ENCODE results near the gene PPP6C. TPM values are rescaled to one million over a fixed set of nuclear protein-coding genes. Genes with fewer than 3 reads are reported as not detected.
"Not testable (repeated sequence)": the region's sequence is repeated elsewhere in the genome, so short reads cannot be mapped to it uniquely, and the experiment has no call there.

PPP6C gene
- total RNA-seq, 4 donors from 2014 or later = 19.0 to 43.7 (median 21.2) TPM

DNA sequence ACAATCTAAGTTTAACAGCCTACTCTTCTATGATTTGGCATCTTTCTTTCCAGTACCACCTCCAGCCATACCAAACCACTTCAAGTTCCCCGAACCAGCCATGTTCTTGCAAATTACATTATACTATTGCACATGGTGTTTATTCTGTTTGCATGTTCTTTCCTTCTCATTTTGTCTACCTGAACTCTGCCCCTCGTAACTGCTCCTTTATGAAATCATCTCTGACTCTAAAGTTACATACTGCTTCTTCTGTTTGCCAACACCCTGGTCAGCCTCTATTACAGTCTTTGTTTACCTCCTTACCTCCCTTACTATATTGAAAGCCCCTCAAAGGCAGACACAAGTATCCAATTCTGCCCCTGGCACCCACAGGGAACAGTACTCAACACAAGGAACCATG is 6.0 kb downstream of the PPP6C start:
- Histone ChIP-seq H3K9me3 (no peaks in the 10 kb centered on the region), H3K36me3 (no peaks in the 10 kb centered on the region), H3K27me3 (no peaks in the 10 kb centered on the region), H3K27ac (no peak overlapping the region), H3K4me3 (no peak overlapping the region), H3K4me1 (peaks cover 4 to 17% of the 10 kb centered on the region in 2 donors)
- no peak for DNase-seq
- no peak for TF ChIP-seq POLR2A (IDR thresholded peaks at IDR 0.05)
- TF ChIP-seq, protein P1, sequence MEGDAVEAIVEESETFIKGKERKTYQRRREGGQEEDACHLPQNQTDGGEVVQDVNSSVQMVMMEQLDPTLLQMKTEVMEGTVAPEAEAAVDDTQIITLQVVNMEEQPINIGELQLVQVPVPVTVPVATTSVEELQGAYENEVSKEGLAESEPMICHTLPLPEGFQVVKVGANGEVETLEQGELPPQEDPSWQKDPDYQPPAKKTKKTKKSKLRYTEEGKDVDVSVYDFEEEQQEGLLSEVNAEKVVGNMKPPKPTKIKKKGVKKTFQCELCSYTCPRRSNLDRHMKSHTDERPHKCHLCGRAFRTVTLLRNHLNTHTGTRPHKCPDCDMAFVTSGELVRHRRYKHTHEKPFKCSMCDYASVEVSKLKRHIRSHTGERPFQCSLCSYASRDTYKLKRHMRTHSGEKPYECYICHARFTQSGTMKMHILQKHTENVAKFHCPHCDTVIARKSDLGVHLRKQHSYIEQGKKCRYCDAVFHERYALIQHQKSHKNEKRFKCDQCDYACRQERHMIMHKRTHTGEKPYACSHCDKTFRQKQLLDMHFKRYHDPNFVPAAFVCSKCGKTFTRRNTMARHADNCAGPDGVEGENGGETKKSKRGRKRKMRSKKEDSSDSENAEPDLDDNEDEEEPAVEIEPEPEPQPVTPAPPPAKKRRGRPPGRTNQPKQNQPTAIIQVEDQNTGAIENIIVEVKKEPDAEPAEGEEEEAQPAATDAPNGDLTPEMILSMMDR (IDR thresholded peaks at IDR 0.05) = no peak
- intact Hi-C loops (cut with DNase I; ENCODE audit: low total_unique reads) = no loop called here

DNA sequence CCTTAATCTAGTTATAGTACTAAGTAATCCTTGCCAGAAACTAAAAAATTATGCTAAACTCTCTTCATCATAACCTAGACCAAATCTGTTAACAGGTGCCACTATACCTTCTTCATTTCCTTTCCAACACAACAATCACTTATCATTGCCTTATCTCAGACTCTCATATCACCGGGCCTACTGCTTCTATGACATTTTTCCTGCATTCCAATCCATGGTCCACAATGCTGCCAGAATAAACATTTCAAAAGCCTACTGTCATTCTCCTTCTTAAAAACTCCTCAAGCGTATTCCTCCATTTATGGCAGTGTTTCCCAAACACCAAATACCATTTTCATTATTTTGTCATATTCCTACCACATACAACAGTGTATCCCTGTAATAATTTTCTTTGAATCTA is 6.5 kb downstream of the PPP6C start:
- DNase-seq = no peak
- no peaks in the 10 kb centered on the region for H3K27me3 ChIP-seq
- no peak overlapping the region for H3K27ac ChIP-seq
- H3K4me1 ChIP-seq = peaks cover 4 to 18% of the 10 kb centered on the region in 2 donors
- H3K36me3 ChIP-seq = no peaks in the 10 kb centered on the region
- TF ChIP-seq, protein P1 (IDR thresholded peaks at IDR 0.05) = no peak
- TF ChIP-seq POLR2A (IDR thresholded peaks at IDR 0.05) = no peak
- no peak overlapping the region for H3K4me3 ChIP-seq
- intact Hi-C loops (cut with DNase I; ENCODE audit: low total_unique reads) = no loop called here
- no peaks in the 10 kb centered on the region for H3K9me3 ChIP-seq

DNA sequence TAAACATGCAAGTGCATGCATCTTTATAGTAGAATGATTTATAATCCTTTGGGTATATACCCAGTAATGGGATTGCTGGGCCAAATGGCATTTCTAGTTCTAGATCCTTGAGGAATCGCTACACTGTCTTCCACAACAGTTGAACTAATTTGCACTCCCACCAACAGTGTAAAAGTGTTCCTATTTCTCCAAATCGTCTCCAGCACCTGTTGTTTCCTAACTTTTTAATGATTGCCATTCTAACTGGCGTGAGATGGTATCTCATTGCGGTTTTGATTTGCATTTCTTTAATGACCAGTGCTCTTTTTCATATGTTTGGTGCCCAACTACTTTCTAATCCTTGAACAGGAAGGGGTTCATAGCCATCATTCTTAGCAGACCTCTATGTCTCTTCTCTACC is 7.8 kb downstream of the PPP6C start:
- not testable (repeated sequence) for DNase-seq

DNA sequence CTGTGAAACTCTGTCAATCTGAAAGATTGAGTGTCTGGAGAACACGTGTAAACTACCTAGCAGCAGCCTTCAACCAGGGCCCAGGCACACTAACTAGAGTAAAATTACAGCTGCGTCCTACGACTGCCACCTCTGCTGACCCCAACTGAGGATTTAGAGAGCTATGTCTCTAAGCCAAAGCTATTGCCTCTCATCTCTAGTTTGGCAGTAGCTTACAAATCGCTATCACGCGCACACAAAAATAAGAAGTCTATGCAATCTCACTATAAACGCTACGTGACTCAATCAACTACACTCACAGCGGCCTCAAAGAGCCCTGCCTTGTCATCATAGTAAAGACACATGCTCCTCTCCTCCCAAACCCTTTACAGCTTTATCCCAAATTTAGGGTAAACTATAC is 8.7 kb downstream of the PPP6C start:
- intact Hi-C loops (cut with DNase I; ENCODE audit: low total_unique reads) = no loop called here
- TF ChIP-seq POLR2A (IDR thresholded peaks at IDR 0.05) = no peak
- TF ChIP-seq, protein P1 (IDR thresholded peaks at IDR 0.05) = no peak
- Histone ChIP-seq H3K4me3 (no peak overlapping the region), H3K4me1 (peaks cover under 1 to 18% of the 10 kb centered on the region in 2 donors), H3K9me3 (no peaks in the 10 kb centered on the region), H3K36me3 (no peaks in the 10 kb centered on the region), H3K27ac (no peak overlapping the region), H3K27me3 (no peaks in the 10 kb centered on the region)
- no peak for DNase-seq

More for the DNA sequence above, 7.8 kb downstream of the PPP6C start:
- peaks cover 4 to 18% of the 10 kb centered on the region in 2 donors for H3K4me1 ChIP-seq
- H3K4me3 ChIP-seq; H3K27me3 ChIP-seq; H3K27ac ChIP-seq; intact Hi-C loops (cut with DNase I; ENCODE audit: low total_unique reads); H3K9me3 ChIP-seq; H3K36me3 ChIP-seq: not testable (repeated sequence)

DNA sequence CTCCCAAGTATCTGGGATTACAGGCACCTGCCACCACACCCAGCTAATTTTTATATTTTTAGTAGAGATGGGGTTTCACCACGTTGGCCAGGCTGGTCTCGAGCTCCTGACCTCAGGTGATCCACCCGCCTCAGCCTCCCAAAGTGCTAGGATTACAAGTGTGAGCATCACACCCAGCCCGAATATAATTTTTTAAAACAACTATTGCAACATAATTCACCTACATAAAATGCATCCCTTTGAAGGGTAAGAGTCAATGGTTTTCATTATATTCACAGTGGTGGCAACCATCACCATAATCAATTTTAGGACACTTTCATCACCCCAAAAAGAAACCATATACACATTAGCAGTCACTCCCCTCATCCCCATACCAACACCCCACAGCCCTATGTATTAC is 9.8 kb downstream of the PPP6C start:
- not testable (repeated sequence) for H3K9me3 ChIP-seq, H3K4me1 ChIP-seq

DNA sequence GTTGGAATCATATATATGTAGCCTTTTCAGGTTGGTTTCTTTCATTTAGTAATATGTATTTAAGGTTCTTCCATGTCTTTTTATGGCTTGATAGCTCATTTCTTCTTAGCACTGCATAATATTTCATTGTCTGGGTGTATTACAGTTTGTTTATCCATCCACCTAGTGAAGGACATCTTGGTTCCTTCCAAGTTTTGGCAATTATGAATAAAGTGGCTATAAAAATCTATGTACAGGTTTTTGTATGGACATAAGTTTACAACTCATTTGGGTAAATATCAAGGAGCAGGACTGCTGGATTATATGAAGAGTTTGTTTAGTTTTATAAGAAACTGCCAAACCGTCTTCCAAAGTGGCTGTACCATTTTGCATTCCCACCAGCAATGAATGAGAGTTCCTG is 11.7 kb downstream of the PPP6C start:
- no peak for DNase-seq
- Histone ChIP-seq H3K36me3 (no peaks in the 10 kb centered on the region), H3K4me3 (no peak overlapping the region), H3K9me3 (no peaks in the 10 kb centered on the region), H3K4me1 (peaks cover 0 to 3% of the 10 kb centered on the region in 2 donors), H3K27ac (peak overlapping the region; percentile 66 to 72), H3K27me3 (no peaks in the 10 kb centered on the region)
- no peak for TF ChIP-seq POLR2A (IDR thresholded peaks at IDR 0.05)
- TF ChIP-seq, protein P1 (IDR thresholded peaks at IDR 0.05) = no peak
- intact Hi-C loops (cut with DNase I; ENCODE audit: low total_unique reads) = no loop called here

More for the DNA sequence above, 9.8 kb downstream of the PPP6C start:
- intact Hi-C loops (cut with DNase I; ENCODE audit: low total_unique reads); DNase-seq; H3K4me3 ChIP-seq; H3K36me3 ChIP-seq; H3K27ac ChIP-seq; H3K27me3 ChIP-seq: not testable (repeated sequence)
